ENCODE data around the gene ZFYVE19.

- TF ChIP-seq, protein P1, sequence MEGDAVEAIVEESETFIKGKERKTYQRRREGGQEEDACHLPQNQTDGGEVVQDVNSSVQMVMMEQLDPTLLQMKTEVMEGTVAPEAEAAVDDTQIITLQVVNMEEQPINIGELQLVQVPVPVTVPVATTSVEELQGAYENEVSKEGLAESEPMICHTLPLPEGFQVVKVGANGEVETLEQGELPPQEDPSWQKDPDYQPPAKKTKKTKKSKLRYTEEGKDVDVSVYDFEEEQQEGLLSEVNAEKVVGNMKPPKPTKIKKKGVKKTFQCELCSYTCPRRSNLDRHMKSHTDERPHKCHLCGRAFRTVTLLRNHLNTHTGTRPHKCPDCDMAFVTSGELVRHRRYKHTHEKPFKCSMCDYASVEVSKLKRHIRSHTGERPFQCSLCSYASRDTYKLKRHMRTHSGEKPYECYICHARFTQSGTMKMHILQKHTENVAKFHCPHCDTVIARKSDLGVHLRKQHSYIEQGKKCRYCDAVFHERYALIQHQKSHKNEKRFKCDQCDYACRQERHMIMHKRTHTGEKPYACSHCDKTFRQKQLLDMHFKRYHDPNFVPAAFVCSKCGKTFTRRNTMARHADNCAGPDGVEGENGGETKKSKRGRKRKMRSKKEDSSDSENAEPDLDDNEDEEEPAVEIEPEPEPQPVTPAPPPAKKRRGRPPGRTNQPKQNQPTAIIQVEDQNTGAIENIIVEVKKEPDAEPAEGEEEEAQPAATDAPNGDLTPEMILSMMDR (IDR thresholded peaks at IDR 0.05; ENCODE audit: extremely low read depth in 1 of 2, insufficient read depth in 1 of 2, low read depth in 1 of 2, low read length in 2 of 2) = no peak
- TF ChIP-seq, protein P2, sequence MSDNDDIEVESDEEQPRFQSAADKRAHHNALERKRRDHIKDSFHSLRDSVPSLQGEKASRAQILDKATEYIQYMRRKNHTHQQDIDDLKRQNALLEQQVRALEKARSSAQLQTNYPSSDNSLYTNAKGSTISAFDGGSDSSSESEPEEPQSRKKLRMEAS (IDR thresholded peaks at IDR 0.05; ENCODE audit: insufficient read depth, insufficient read length) = no peak
- TF ChIP-seq EZH2 (IDR thresholded peaks at IDR 0.05; ENCODE audit: borderline replicate concordance, low read depth, low read length, severe bottlenecking) (no peak), POLR2AphosphoS5 (IDR thresholded peaks at IDR 0.05; ENCODE audit: insufficient read depth, low read depth, low read length) (no peak), POLR2A (IDR thresholded peaks at IDR 0.05; ENCODE audit: low read depth, low read length) (no peak), MYC (IDR thresholded peaks at IDR 0.05; ENCODE audit: low read depth, low read length) (no peak), GATA2 (IDR thresholded peaks at IDR 0.05; ENCODE audit: insufficient read depth, insufficient read length, low read depth, low read length) (no peak)
Measured at GRCh38 chr15:40854161-40854560, 47.3 kb downstream of the ZFYVE19 start.

Measured in endothelial cell of umbilical vein (primary cell).